ENCODE data around the gene FAM186B.
"Not testable (repeated sequence)": the region's sequence is repeated elsewhere in the genome, so short reads cannot be mapped to it uniquely, and the experiment has no call there.

FAM186B gene

GRCh38 chr12:49633703-49634345, 28.4 kb upstream of the FAM186B start:
- no peak for DNase-seq (ENCODE audit: low read depth)

- no peak for DNase-seq (ENCODE audit: low read depth)
Observed at GRCh38 chr12:49632986-49633702, 27.7 kb upstream of the FAM186B start.

- DNase-seq (ENCODE audit: low read depth), result no peak
Observed at GRCh38 chr12:49632401-49632800, 27.0 kb upstream of the FAM186B start.

- no peak for DNase-seq (ENCODE audit: low read depth)
Observed at GRCh38 chr12:49631336-49631907, 26.0 kb upstream of the FAM186B start.

GRCh38 chr12:49627752-49628360, 22.4 kb upstream of the FAM186B start:
- DNase-seq (ENCODE audit: low read depth), result no peak

GRCh38 chr12:49626836-49627235, 21.4 kb upstream of the FAM186B start:
- DNase-seq (ENCODE audit: low read depth), result no peak

GRCh38 chr12:49626169-49626835, 20.9 kb upstream of the FAM186B start:
- no peak for DNase-seq (ENCODE audit: low read depth)

- DNase-seq (ENCODE audit: low read depth), result no peak
Observed at GRCh38 chr12:49624921-49625577, 19.6 kb upstream of the FAM186B start.

GRCh38 chr12:49623142-49623904, 17.9 kb upstream of the FAM186B start, which contains the start of gene PRPF40B:
Gene PRPF40B (plus strand): TSS chr12:49623561. CDS start chr12:49623591, 30 bp downstream.
- no peak for DNase-seq (ENCODE audit: low read depth)

GRCh38 chr12:49622501-49623141, 17.2 kb upstream of the FAM186B start:
- DNase-seq (ENCODE audit: low read depth), result no peak

- DNase-seq (ENCODE audit: low read depth), result no peak
Observed at GRCh38 chr12:49621651-49622500, 16.4 kb upstream of the FAM186B start.

GRCh38 chr12:49619286-49619685, 13.8 kb upstream of the FAM186B start:
- DNase-seq (ENCODE audit: low read depth), result no peak

GRCh38 chr12:49618576-49618975, 13.1 kb upstream of the FAM186B start:
- no peak for DNase-seq (ENCODE audit: low read depth)

GRCh38 chr12:49616533-49617219, 11.2 kb upstream of the FAM186B start:
- DNase-seq (ENCODE audit: low read depth), result no peak

GRCh38 chr12:49615725-49616124, 10.3 kb upstream of the FAM186B start:
- no peak for DNase-seq (ENCODE audit: low read depth)

GRCh38 chr12:49612210-49612609, 6.8 kb upstream of the FAM186B start:
- no peak for DNase-seq (ENCODE audit: low read depth)

GRCh38 chr12:49610785-49611184, 5.3 kb upstream of the FAM186B start:
- DNase-seq (ENCODE audit: low read depth), result not testable (repeated sequence)

GRCh38 chr12:49609875-49610154, 4.4 kb upstream of the FAM186B start:
- no peak for DNase-seq (ENCODE audit: low read depth)
